ENCODE results near the gene TEX11. TPM values are rescaled to one million over a fixed set of nuclear protein-coding genes. Genes with fewer than 3 reads are reported as not detected.

The TEX11 gene
- total RNA-seq, 4 donors from 2014 or later: not detected

GRCh38 chrX:70554523-70554922 lies 354.0 kb downstream of the TEX11 start:
- DNase-seq (ENCODE audit: low spot score in 2 of 2): no peak
- TF ChIP-seq CTCF (IDR thresholded peaks at IDR 0.05) (no peak), POLR2A (IDR thresholded peaks at IDR 0.05) (no peak), EP300 (IDR thresholded peaks at IDR 0.05) (no peak)
- Histone ChIP-seq H3K36me3 (no peaks in the 10 kb centered on the region), H3K4me1 (peaks cover 0 to 5% (median 2%) of the 10 kb centered on the region in 4 donors), H3K27ac (no peak overlapping the region), H3K27me3 (peaks cover 0 to 5% of the 10 kb centered on the region in 2 donors), H3K4me3 (no peak overlapping the region), H3K9me3 (peaks cover 0 to 4% (median 0%) of the 10 kb centered on the region in 4 donors)
- WGBS, 2 donors: 15 to 32% methylated on average over 2 of the region's 2 CpGs

- Histone ChIP-seq H3K9me3 (peaks cover 0 to 3% (median 0%) of the 10 kb centered on the region in 4 donors), H3K27ac (no peak overlapping the region), H3K36me3 (no peaks in the 10 kb centered on the region), H3K4me3 (no peak overlapping the region), H3K27me3 (peaks cover 0 to 5% of the 10 kb centered on the region in 2 donors), H3K4me1 (peaks cover 0 to 5% (median 2%) of the 10 kb centered on the region in 4 donors)
- no peak for TF ChIP-seq EP300 (IDR thresholded peaks at IDR 0.05)
- TF ChIP-seq POLR2A (IDR thresholded peaks at IDR 0.05): no peak
- peak in 1 of 5 experiments; percentile 12 for TF ChIP-seq CTCF (IDR thresholded peaks at IDR 0.05)
- 20 to 28% methylated on average over 2 of the region's 2 CpGs for WGBS, 2 donors
- no peak for DNase-seq (ENCODE audit: low spot score in 2 of 2)
Observed at GRCh38 chrX:70554081-70554480, 354.4 kb downstream of the TEX11 start.

- no peak for DNase-seq (ENCODE audit: low spot score in 2 of 2)
- H3K36me3 ChIP-seq: no peaks in the 10 kb centered on the region
- peaks cover 0 to 5% (median 2%) of the 10 kb centered on the region in 4 donors for H3K4me1 ChIP-seq
- no peak overlapping the region for H3K4me3 ChIP-seq
- TF ChIP-seq CTCF (IDR thresholded peaks at IDR 0.05) (no peak), EP300 (IDR thresholded peaks at IDR 0.05) (no peak), POLR2A (IDR thresholded peaks at IDR 0.05) (no peak)
- WGBS, 2 donors: 78 to 94% methylated on average over 1 of the region's 1 CpG
- H3K9me3 ChIP-seq: no peaks in the 10 kb centered on the region
- H3K27me3 ChIP-seq: peaks cover 0 to 5% of the 10 kb centered on the region in 2 donors
- no peak overlapping the region for H3K27ac ChIP-seq
Observed at GRCh38 chrX:70553516-70553915, 355.0 kb downstream of the TEX11 start.

- no peaks in the 10 kb centered on the region for H3K9me3 ChIP-seq
- no peaks in the 10 kb centered on the region for H3K36me3 ChIP-seq
- WGBS, 2 donors: 35 to 42% methylated on average over 7 of the region's 7 CpGs
- no peak overlapping the region for H3K27ac ChIP-seq
- peaks cover 0 to 5% (median 2%) of the 10 kb centered on the region in 4 donors for H3K4me1 ChIP-seq
- DNase-seq (ENCODE audit: low spot score in 2 of 2): no peak
- peaks cover 0 to 5% of the 10 kb centered on the region in 2 donors for H3K27me3 ChIP-seq
- TF ChIP-seq POLR2A (IDR thresholded peaks at IDR 0.05) (no peak), CTCF (IDR thresholded peaks at IDR 0.05) (no peak), EP300 (IDR thresholded peaks at IDR 0.05) (no peak)
- H3K4me3 ChIP-seq: no peak overlapping the region
Observed at GRCh38 chrX:70552130-70552704, 356.3 kb downstream of the TEX11 start.

- DNase-seq (ENCODE audit: low spot score in 2 of 2): no peak
- 71% methylated on average over 3 of the region's 3 CpGs; no CpG with 5 or more reads in 1 of the 2 donors for WGBS, 2 donors
- peaks cover 0 to 5% of the 10 kb centered on the region in 2 donors for H3K27me3 ChIP-seq
- H3K4me3 ChIP-seq: no peak overlapping the region
- no peaks in the 10 kb centered on the region for H3K9me3 ChIP-seq
- no peak overlapping the region for H3K27ac ChIP-seq
- TF ChIP-seq POLR2A (IDR thresholded peaks at IDR 0.05) (no peak), CTCF (IDR thresholded peaks at IDR 0.05) (no peak), EP300 (IDR thresholded peaks at IDR 0.05) (no peak)
- no peaks in the 10 kb centered on the region for H3K36me3 ChIP-seq
- peaks cover 0 to 5% (median under 1%) of the 10 kb centered on the region in 4 donors for H3K4me1 ChIP-seq
Observed at GRCh38 chrX:70549429-70549828, 359.1 kb downstream of the TEX11 start.
